Adrenal gland (tissue), 5 donors: Measurements from ENCODE around the gene NFKBIZ.

Experiments
- CTCF ChIP-seq, 6 experiments: fragments of 450-650 bp in 4 of 6; fragments of 200-600 bp in 2 of 6; sonication (generic) in 1 of 6; IDR thresholded peaks; 1 replicate in 5 of 6; 2 replicates in 1 of 6; pipeline versions ENCODE4 v1.5.1 to v1.8.0; 2016 to 2021; ENCODE audit warnings: antibody characterized with exemption in 6 of 6, mild to moderate bottlenecking in 2 of 6, moderate library complexity in 1 of 6
- POLR2A ChIP-seq, 2 donors: fragments of 450-650 bp; IDR thresholded peaks; one replicate each; pipeline ENCODE4 v1.6.1; 2017; ENCODE audit warnings: antibody characterized with exemption in 2 of 2, mild to moderate bottlenecking in 2 of 2, moderate library complexity in 1 of 2
- donor health status: DM: no; HTN: no; CAD: no.

- TF ChIP-seq CTCF (IDR thresholded peaks at IDR 0.05) (no peak), POLR2A (IDR thresholded peaks at IDR 0.05) (no peak)
Observed at GRCh38 chr3:101862416-101863165, 13.3 kb downstream of the NFKBIZ start.
